Mesendoderm (in vitro differentiated cells): Measurements from ENCODE around the gene CYYR1.

Experiments used
- DNase-seq: peaks from one replicate; pipeline ENCODE4 v3.0.0; 2013
- H2AK5ac ChIP-seq: 2 replicates; pipeline ENCODE4 v1.6.1; 2013; ENCODE audit warnings: low read length, inconsistent platforms
- H2BK120ac ChIP-seq: 2 replicates; pipeline ENCODE4 v1.6.1; 2013; ENCODE audit warnings: low read depth, mild to moderate bottlenecking, low read length, moderate library complexity, mixed read lengths
- H2BK15ac ChIP-seq: replicated peaks from 2 replicates; pipeline ENCODE4 v1.6.1; 2013; ENCODE audit warnings: low read depth, mild to moderate bottlenecking, moderate library complexity
- H2BK5ac ChIP-seq: 2 replicates; pipeline ENCODE4 v1.6.1; 2013; ENCODE audit warnings: low read length, inconsistent platforms
- H3K18ac ChIP-seq: 2 replicates; pipeline ENCODE4 v1.6.1; 2013; ENCODE audit warnings: mild to moderate bottlenecking, low read length, mixed read lengths
- H3K23ac ChIP-seq: one replicate; pipeline ENCODE4 v1.6.1; 2013; ENCODE audit warnings: low read length
- H3K27ac ChIP-seq: 2 replicates; pipeline ENCODE4 v1.5.1; 2013; ENCODE audit warnings: low read depth, mild to moderate bottlenecking, inconsistent platforms, low read length, moderate library complexity
- H3K27me3 ChIP-seq: 2 replicates; pipeline ENCODE4 v1.6.1; 2013; ENCODE audit warnings: low read length, control low read depth, mild to moderate bottlenecking, inconsistent platforms; ENCODE audit not compliant: insufficient read depth, poor library complexity
- H3K36me3 ChIP-seq: 2 replicates; pipeline ENCODE4 v1.6.1; 2013; ENCODE audit warnings: low read length, inconsistent platforms; ENCODE audit not compliant: control insufficient read depth, insufficient read depth
- H3K4ac ChIP-seq: one replicate; pipeline ENCODE4 v1.6.1; 2013; ENCODE audit warnings: low read depth, mild to moderate bottlenecking, low read length, moderate library complexity
- H3K4me1 ChIP-seq: 2 replicates; pipeline ENCODE4 v1.6.1; 2013; ENCODE audit warnings: low read depth, low read length, inconsistent platforms; ENCODE audit not compliant: control insufficient read depth
- H3K4me2 ChIP-seq: 2 replicates; pipeline ENCODE4 v1.6.1; 2013; ENCODE audit warnings: low read length
- H3K4me3 ChIP-seq: 2 replicates; pipeline ENCODE4 v1.5.1; 2013; ENCODE audit warnings: mild to moderate bottlenecking, low read length
- H3K56ac ChIP-seq: one replicate; pipeline ENCODE4 v1.6.1; 2013; ENCODE audit warnings: low read length
- H3K79me1 ChIP-seq: 2 replicates; pipeline ENCODE4 v1.6.1; 2013; ENCODE audit warnings: low read length, inconsistent platforms
- H3K79me2 ChIP-seq: 2 replicates; pipeline ENCODE4 v1.6.1; 2013; ENCODE audit warnings: mild to moderate bottlenecking, low read length; ENCODE audit not compliant: control insufficient read depth, insufficient read depth
- H3K9ac ChIP-seq: 2 replicates; pipeline ENCODE4 v1.6.1; 2013; ENCODE audit warnings: low read length, inconsistent platforms
- H4K5ac ChIP-seq: one replicate; pipeline ENCODE4 v1.6.1; 2013; ENCODE audit warnings: low read length
- H4K8ac ChIP-seq: one replicate; pipeline ENCODE4 v1.6.1; 2013; ENCODE audit warnings: low read depth, mild to moderate bottlenecking, control low read depth, low read length, moderate library complexity
- WGBS: extraction: QIAGEN DNeasy Blood & Tissue Kit; methylation state at CpG from one replicate; pipeline ENCODE4 v1.1.7; 2013; ENCODE audit warnings: low lambda C conversion rate, missing lambda C conversion rate; ENCODE audit not compliant: insufficient coverage; ENCODE audit errors: extremely low coverage; 5-methylcytosine and 5-hydroxymethylcytosine counted together

CYYR1 gene

GRCh38 chr21:26432410-26432809, 140.7 kb downstream of the CYYR1 start:
- Histone ChIP-seq H3K4me2 (no peak overlapping the region), H3K4ac (no peak overlapping the region), H4K8ac (no peak overlapping the region), H3K4me1 (no peaks in the 10 kb centered on the region), H3K79me2 (no peaks in the 10 kb centered on the region), H3K4me3 (no peak overlapping the region), H3K27me3 (no peaks in the 10 kb centered on the region), H2AK5ac (no peak overlapping the region), H2BK15ac (no peak overlapping the region), H3K23ac (no peak overlapping the region), H3K9ac (no peak overlapping the region), H3K79me1 (no peaks in the 10 kb centered on the region), H3K36me3 (no peaks in the 10 kb centered on the region), H2BK5ac (no peak overlapping the region), H4K5ac (no peak overlapping the region), H2BK120ac (no peak overlapping the region), H3K18ac (no peak overlapping the region), H3K27ac (no peak overlapping the region), H3K56ac (no peak overlapping the region)
- WGBS: no CpG with 5 or more reads among the region's 5 CpGs
- no peak for DNase-seq

GRCh38 chr21:26425576-26425975, 147.5 kb downstream of the CYYR1 start:
- no peak overlapping the region for H3K4me3 ChIP-seq
- H2AK5ac ChIP-seq: no peak overlapping the region
- no peaks in the 10 kb centered on the region for H3K4me1 ChIP-seq
- H2BK15ac ChIP-seq: no peak overlapping the region
- H3K56ac ChIP-seq: no peak overlapping the region
- no peaks in the 10 kb centered on the region for H3K79me1 ChIP-seq
- no CpG with 5 or more reads among the region's 3 CpGs for WGBS
- no peak overlapping the region for H3K27ac ChIP-seq
- no peak overlapping the region for H2BK120ac ChIP-seq
- no peak for DNase-seq
- H3K4ac ChIP-seq: no peak overlapping the region
- H4K5ac ChIP-seq: no peak overlapping the region
- no peak overlapping the region for H3K18ac ChIP-seq
- H3K79me2 ChIP-seq: no peaks in the 10 kb centered on the region
- H2BK5ac ChIP-seq: no peak overlapping the region
- H3K4me2 ChIP-seq: no peak overlapping the region
- no peak overlapping the region for H4K8ac ChIP-seq
- H3K36me3 ChIP-seq: no peaks in the 10 kb centered on the region
- no peaks in the 10 kb centered on the region for H3K27me3 ChIP-seq
- H3K23ac ChIP-seq: no peak overlapping the region
- H3K9ac ChIP-seq: no peak overlapping the region

DNA sequence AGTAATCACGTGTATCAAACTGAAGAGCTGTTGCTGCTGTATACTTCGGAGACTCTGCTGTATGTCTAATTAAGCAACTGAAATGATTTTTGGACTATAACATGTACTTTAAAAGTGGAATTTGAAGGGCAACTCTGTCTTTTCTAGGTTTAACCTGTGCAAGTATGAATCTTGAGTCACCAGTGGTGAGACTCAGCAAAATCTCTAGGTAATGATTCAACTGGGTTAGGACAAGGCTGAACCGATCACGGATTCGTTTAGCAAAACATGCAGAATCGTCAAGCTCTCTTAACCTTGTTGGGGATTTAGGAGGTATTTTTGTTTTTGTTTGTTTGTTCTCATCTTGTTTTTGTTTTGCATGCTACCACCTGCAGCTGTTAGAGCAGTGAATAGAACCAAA, 149.6 kb downstream of the CYYR1 start:
- Histone ChIP-seq H3K23ac (no peak overlapping the region), H2BK15ac (no peak overlapping the region), H3K79me2 (no peaks in the 10 kb centered on the region), H4K8ac (no peak overlapping the region), H3K56ac (no peak overlapping the region), H3K4me3 (no peak overlapping the region), H3K4ac (no peak overlapping the region), H3K18ac (no peak overlapping the region), H3K27me3 (no peaks in the 10 kb centered on the region), H2BK120ac (no peak overlapping the region), H3K27ac (no peak overlapping the region), H4K5ac (no peak overlapping the region), H2BK5ac (no peak overlapping the region), H3K79me1 (no peaks in the 10 kb centered on the region), H2AK5ac (no peak overlapping the region), H3K4me1 (no peaks in the 10 kb centered on the region), H3K4me2 (no peak overlapping the region), H3K9ac (no peak overlapping the region), H3K36me3 (no peaks in the 10 kb centered on the region)
- DNase-seq: no peak
- no CpG with 5 or more reads among the region's 6 CpGs for WGBS

- no peak overlapping the region for H2BK120ac ChIP-seq
- no peaks in the 10 kb centered on the region for H3K36me3 ChIP-seq
- no peak overlapping the region for H3K27ac ChIP-seq
- no peak overlapping the region for H3K23ac ChIP-seq
- no peak overlapping the region for H3K9ac ChIP-seq
- no CpG with 5 or more reads among the region's 4 CpGs for WGBS
- no peak overlapping the region for H3K4me2 ChIP-seq
- H3K4me1 ChIP-seq: no peaks in the 10 kb centered on the region
- H2AK5ac ChIP-seq: no peak overlapping the region
- H3K27me3 ChIP-seq: no peaks in the 10 kb centered on the region
- no peak overlapping the region for H4K5ac ChIP-seq
- H3K4me3 ChIP-seq: no peak overlapping the region
- no peak overlapping the region for H2BK5ac ChIP-seq
- no peak overlapping the region for H4K8ac ChIP-seq
- no peak overlapping the region for H3K56ac ChIP-seq
- H3K18ac ChIP-seq: no peak overlapping the region
- H3K79me1 ChIP-seq: no peaks in the 10 kb centered on the region
- no peak for DNase-seq
- H2BK15ac ChIP-seq: no peak overlapping the region
- no peak overlapping the region for H3K4ac ChIP-seq
- H3K79me2 ChIP-seq: no peaks in the 10 kb centered on the region
Measured at GRCh38 chr21:26422706-26423105, 150.4 kb downstream of the CYYR1 start.

GRCh38 chr21:26422138-26422537, 150.9 kb downstream of the CYYR1 start:
- no CpG with 5 or more reads among the region's 3 CpGs for WGBS
- no peaks in the 10 kb centered on the region for H3K36me3 ChIP-seq
- no peak overlapping the region for H4K5ac ChIP-seq
- H3K27me3 ChIP-seq: no peaks in the 10 kb centered on the region
- no peak overlapping the region for H2BK15ac ChIP-seq
- H2BK5ac ChIP-seq: no peak overlapping the region
- no peak overlapping the region for H3K23ac ChIP-seq
- no peak overlapping the region for H3K18ac ChIP-seq
- H3K56ac ChIP-seq: no peak overlapping the region
- no peak overlapping the region for H2AK5ac ChIP-seq
- H3K4ac ChIP-seq: no peak overlapping the region
- DNase-seq: no peak
- H3K27ac ChIP-seq: no peak overlapping the region
- no peaks in the 10 kb centered on the region for H3K4me1 ChIP-seq
- H3K79me1 ChIP-seq: no peaks in the 10 kb centered on the region
- H2BK120ac ChIP-seq: no peak overlapping the region
- H3K4me3 ChIP-seq: no peak overlapping the region
- no peak overlapping the region for H3K9ac ChIP-seq
- no peak overlapping the region for H4K8ac ChIP-seq
- H3K4me2 ChIP-seq: no peak overlapping the region
- H3K79me2 ChIP-seq: no peaks in the 10 kb centered on the region

GRCh38 chr21:26421724-26422123, 151.4 kb downstream of the CYYR1 start:
- H3K9ac ChIP-seq: no peak overlapping the region
- no peak overlapping the region for H3K4me3 ChIP-seq
- no peak overlapping the region for H2BK120ac ChIP-seq
- H3K4me2 ChIP-seq: no peak overlapping the region
- no peak overlapping the region for H3K23ac ChIP-seq
- no peak overlapping the region for H4K5ac ChIP-seq
- H2AK5ac ChIP-seq: no peak overlapping the region
- H3K79me1 ChIP-seq: no peaks in the 10 kb centered on the region
- no peaks in the 10 kb centered on the region for H3K27me3 ChIP-seq
- H3K56ac ChIP-seq: no peak overlapping the region
- no peak overlapping the region for H2BK5ac ChIP-seq
- no peak overlapping the region for H3K4ac ChIP-seq
- WGBS: no CpG with 5 or more reads among the region's 1 CpG
- H3K36me3 ChIP-seq: no peaks in the 10 kb centered on the region
- no peaks in the 10 kb centered on the region for H3K4me1 ChIP-seq
- no peak overlapping the region for H3K18ac ChIP-seq
- H2BK15ac ChIP-seq: no peak overlapping the region
- DNase-seq: no peak
- no peak overlapping the region for H3K27ac ChIP-seq
- no peak overlapping the region for H4K8ac ChIP-seq
- H3K79me2 ChIP-seq: no peaks in the 10 kb centered on the region
